ENCODE data around the gene POLDIP2. TPM values are rescaled to one million over a fixed set of nuclear protein-coding genes. Genes with fewer than 3 reads are reported as not detected.

The POLDIP2 gene
- total and polyA plus RNA-seq, 8 donors: 41.9 to 118 (median 60.7) TPM

- Histone ChIP-seq H3K27ac (no peak overlapping the region), H3K9me3 (no peaks in the 10 kb centered on the region), H3K27me3 (no peaks in the 10 kb centered on the region), H3K36me3 (peaks cover 25 to 100% (median 98%) of the 10 kb centered on the region in 4 donors), H3K4me3 (no peak overlapping the region), H3K4me1 (peaks cover 0 to 8% (median 0%) of the 10 kb centered on the region in 4 donors)
- intact Hi-C loops (cut with DNase I; ENCODE audit: low total_unique reads): no loop called here
- TF ChIP-seq POLR2A (IDR thresholded peaks at IDR 0.05) (no peak), POLR2AphosphoS5 (IDR thresholded peaks at IDR 0.05) (no peak), EP300 (IDR thresholded peaks at IDR 0.05) (no peak), CTCF (IDR thresholded peaks at IDR 0.05) (no peak)
- WGBS, 5 donors: 65 to 85% (median 80%) methylated on average over 7 of the region's 7 CpGs
- DNase-seq: no peak
Measured at GRCh38 chr17:28394337-28395116, 37.2 kb upstream of the POLDIP2 start.

- Histone ChIP-seq H3K27ac (no peak overlapping the region), H3K9me3 (no peaks in the 10 kb centered on the region), H3K36me3 (peaks cover 36 to 100% (median 98%) of the 10 kb centered on the region in 4 donors), H3K4me3 (no peak overlapping the region), H3K27me3 (no peaks in the 10 kb centered on the region), H3K4me1 (no peaks in the 10 kb centered on the region)
- 69 to 84% (median 79%) methylated on average over 10 of the region's 10 CpGs for WGBS, 5 donors
- no peak for DNase-seq
- intact Hi-C loops (cut with DNase I; ENCODE audit: low total_unique reads): no loop called here
- TF ChIP-seq POLR2A (IDR thresholded peaks at IDR 0.05) (no peak), POLR2AphosphoS5 (IDR thresholded peaks at IDR 0.05) (no peak), CTCF (IDR thresholded peaks at IDR 0.05) (no peak), EP300 (IDR thresholded peaks at IDR 0.05) (no peak)
Measured at GRCh38 chr17:28392491-28392890, 35.2 kb upstream of the POLDIP2 start.

- DNase-seq: no peak
- H3K36me3 ChIP-seq: peaks cover 36 to 96% (median 92%) of the 10 kb centered on the region in 4 donors
- WGBS, 5 donors: 42 to 69% (median 67%) methylated on average over 2 of the region's 2 CpGs
Measured at GRCh38 chr17:28391401-28391800, 34.1 kb upstream of the POLDIP2 start.

GRCh38 chr17:28390984-28391383 lies 33.7 kb upstream of the POLDIP2 start:
- intact Hi-C loops (cut with DNase I; ENCODE audit: low total_unique reads): no loop called here
- TF ChIP-seq EP300 (IDR thresholded peaks at IDR 0.05): no peak
- TF ChIP-seq POLR2AphosphoS5 (IDR thresholded peaks at IDR 0.05): no peak
- no peak for TF ChIP-seq POLR2A (IDR thresholded peaks at IDR 0.05)
- no peak for TF ChIP-seq CTCF (IDR thresholded peaks at IDR 0.05)

More at GRCh38 chr17:28391401-28391800, 34.1 kb upstream of the POLDIP2 start:
- intact Hi-C loops (cut with DNase I; ENCODE audit: low total_unique reads): no loop called here
- no peak for TF ChIP-seq POLR2A (IDR thresholded peaks at IDR 0.05)
- TF ChIP-seq CTCF (IDR thresholded peaks at IDR 0.05): no peak
- no peak for TF ChIP-seq POLR2AphosphoS5 (IDR thresholded peaks at IDR 0.05)
- no peak for TF ChIP-seq EP300 (IDR thresholded peaks at IDR 0.05)
- Histone ChIP-seq H3K9me3 (no peaks in the 10 kb centered on the region), H3K27ac (no peak overlapping the region), H3K27me3 (no peaks in the 10 kb centered on the region), H3K4me3 (no peak overlapping the region), H3K4me1 (no peaks in the 10 kb centered on the region)

More at GRCh38 chr17:28390984-28391383, 33.7 kb upstream of the POLDIP2 start:
- Histone ChIP-seq H3K4me3 (no peak overlapping the region), H3K27me3 (no peaks in the 10 kb centered on the region), H3K4me1 (no peaks in the 10 kb centered on the region), H3K27ac (no peak overlapping the region), H3K9me3 (no peaks in the 10 kb centered on the region), H3K36me3 (peaks cover 35 to 94% (median 89%) of the 10 kb centered on the region in 4 donors)
- no peak for DNase-seq
- 83 to 100% (median 96%) methylated on average over 1 of the region's 1 CpG for WGBS, 5 donors

All from stomach (tissue), 9 donors.